Chondrocyte (in vitro differentiated cells): Measurements from ENCODE around the gene CD22. TPM values are rescaled to one million over a fixed set of nuclear protein-coding genes. Genes with fewer than 3 reads are reported as not detected.

Experiments
- DNase-seq: peaks from one replicate; pipeline ENCODE4 v3.0.0; 2021; ENCODE audit warnings: mixed read lengths, low spot score
- H3K27ac Mint-ChIP-seq: one replicate; pipeline ENCODE4 v1.8.0; 2021; ENCODE audit warnings: mild to moderate bottlenecking, moderate library complexity, mixed read lengths; ENCODE audit not compliant: unreplicated experiment
- H3K27me3 Mint-ChIP-seq: 2 replicates; pipeline ENCODE4 v1.8.0; 2021; ENCODE audit warnings: low read depth, mixed read lengths
- H3K36me3 Mint-ChIP-seq: 2 replicates; pipeline ENCODE4 v1.8.0; 2021; ENCODE audit warnings: low read depth, mixed read lengths
- H3K4me1 Mint-ChIP-seq: 2 replicates; pipeline ENCODE4 v1.8.0; 2021; ENCODE audit warnings: low read depth, mild to moderate bottlenecking, mixed read lengths
- H3K4me3 Mint-ChIP-seq: one replicate; pipeline ENCODE4 v1.8.0; 2021; ENCODE audit warnings: mild to moderate bottlenecking, moderate library complexity, mixed read lengths; ENCODE audit not compliant: unreplicated experiment
- H3K9me3 Mint-ChIP-seq: 2 replicates; pipeline ENCODE4 v1.8.0; 2021; ENCODE audit warnings: low read depth, mixed read lengths
- total RNA-seq: library from RNA; stranded (reverse); gene quantifications from 3 replicates; pipeline ENCODE4 v1.2.1, GENCODE V29; 2021
- TF ChIP-seq, protein P1 (sequence below): fragments of 200-600 bp; sonication (generic); IDR thresholded peaks from 2 replicates; pipeline ENCODE4 v1.5.0; 2021; ENCODE audit warnings: antibody characterized with exemption, mild to moderate bottlenecking, moderate library complexity

CD22 gene
- total RNA-seq, 1 donor from 2014 or later = not detected

- peaks cover 50% of the 10 kb centered on the region for H3K27me3 Mint-ChIP-seq
Observed at GRCh38 chr19:35347930-35348298, 18.9 kb downstream of the CD22 start.

GRCh38 chr19:35348911-35349611 is 20.1 kb downstream of the CD22 start:
- peak; percentile 67 for DNase-seq

More at GRCh38 chr19:35347930-35348298, 18.9 kb downstream of the CD22 start:
- TF ChIP-seq, protein P1, sequence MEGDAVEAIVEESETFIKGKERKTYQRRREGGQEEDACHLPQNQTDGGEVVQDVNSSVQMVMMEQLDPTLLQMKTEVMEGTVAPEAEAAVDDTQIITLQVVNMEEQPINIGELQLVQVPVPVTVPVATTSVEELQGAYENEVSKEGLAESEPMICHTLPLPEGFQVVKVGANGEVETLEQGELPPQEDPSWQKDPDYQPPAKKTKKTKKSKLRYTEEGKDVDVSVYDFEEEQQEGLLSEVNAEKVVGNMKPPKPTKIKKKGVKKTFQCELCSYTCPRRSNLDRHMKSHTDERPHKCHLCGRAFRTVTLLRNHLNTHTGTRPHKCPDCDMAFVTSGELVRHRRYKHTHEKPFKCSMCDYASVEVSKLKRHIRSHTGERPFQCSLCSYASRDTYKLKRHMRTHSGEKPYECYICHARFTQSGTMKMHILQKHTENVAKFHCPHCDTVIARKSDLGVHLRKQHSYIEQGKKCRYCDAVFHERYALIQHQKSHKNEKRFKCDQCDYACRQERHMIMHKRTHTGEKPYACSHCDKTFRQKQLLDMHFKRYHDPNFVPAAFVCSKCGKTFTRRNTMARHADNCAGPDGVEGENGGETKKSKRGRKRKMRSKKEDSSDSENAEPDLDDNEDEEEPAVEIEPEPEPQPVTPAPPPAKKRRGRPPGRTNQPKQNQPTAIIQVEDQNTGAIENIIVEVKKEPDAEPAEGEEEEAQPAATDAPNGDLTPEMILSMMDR = no peak
- peaks cover 1% of the 10 kb centered on the region for H3K36me3 Mint-ChIP-seq
- no peaks in the 10 kb centered on the region for H3K9me3 Mint-ChIP-seq
- peak; percentile 6 for DNase-seq
- no peak overlapping the region for H3K4me3 Mint-ChIP-seq
- H3K4me1 Mint-ChIP-seq = no peaks in the 10 kb centered on the region
- H3K27ac Mint-ChIP-seq = no peak overlapping the region

DNA sequence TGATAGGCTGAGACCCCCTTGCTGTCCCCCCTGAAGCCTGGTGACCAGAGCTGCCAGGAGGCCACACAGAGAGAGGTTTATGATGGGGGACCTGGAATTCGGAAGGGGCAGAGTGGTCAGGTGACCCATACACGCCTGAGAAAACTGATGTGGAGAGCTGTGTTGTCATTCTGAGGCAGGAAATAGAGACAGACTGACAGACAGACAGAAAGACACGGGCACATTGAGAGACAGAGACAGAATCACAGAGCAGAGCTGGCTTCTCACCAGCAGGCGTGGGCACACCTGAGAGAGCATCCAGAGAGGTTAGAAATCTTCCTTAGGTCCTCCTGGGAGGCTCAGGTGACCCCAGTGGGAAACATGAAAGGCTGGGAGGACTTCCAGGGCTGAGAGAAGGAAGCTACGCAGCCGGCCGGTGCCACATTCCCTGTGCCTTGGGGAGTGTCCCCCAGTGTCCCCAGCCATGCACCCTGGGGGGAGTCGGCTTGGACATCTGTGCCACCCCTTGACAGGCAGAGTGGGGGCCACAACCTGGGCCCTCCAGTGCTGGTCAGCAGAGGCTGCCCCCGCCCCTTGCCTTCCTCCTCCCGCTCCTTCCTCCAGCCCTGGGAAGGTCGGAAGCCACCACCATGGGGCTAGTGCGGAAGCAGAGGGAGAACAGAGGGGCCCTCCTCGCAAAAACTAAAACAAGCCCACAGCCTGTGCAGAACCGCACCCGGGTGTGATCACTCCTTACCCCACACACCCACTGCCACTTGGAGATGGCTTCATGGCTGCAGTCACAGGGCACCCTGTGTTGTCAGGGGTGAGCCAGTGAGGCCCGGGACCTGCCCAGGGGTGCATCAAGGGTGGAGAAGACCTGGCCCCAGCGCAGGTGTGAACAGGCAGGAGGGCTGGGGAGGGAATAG is 20.9 kb downstream of the CD22 start:
- no peaks in the 10 kb centered on the region for H3K9me3 Mint-ChIP-seq
- TF ChIP-seq, protein P1 = no peak
- H3K36me3 Mint-ChIP-seq = peaks cover 1% of the 10 kb centered on the region
- no peak overlapping the region for H3K4me3 Mint-ChIP-seq
- no peaks in the 10 kb centered on the region for H3K4me1 Mint-ChIP-seq
- DNase-seq = peak; percentile 62
- H3K27ac Mint-ChIP-seq = no peak overlapping the region
- H3K27me3 Mint-ChIP-seq = peaks cover 49% of the 10 kb centered on the region

More at GRCh38 chr19:35348911-35349611, 20.1 kb downstream of the CD22 start:
- Mint-ChIP-seq H3K27ac (no peak overlapping the region), H3K4me3 (no peak overlapping the region), H3K9me3 (no peaks in the 10 kb centered on the region), H3K4me1 (no peaks in the 10 kb centered on the region), H3K27me3 (peaks cover 48% of the 10 kb centered on the region), H3K36me3 (peaks cover 1% of the 10 kb centered on the region)
- TF ChIP-seq, protein P1 = no peak

DNA sequence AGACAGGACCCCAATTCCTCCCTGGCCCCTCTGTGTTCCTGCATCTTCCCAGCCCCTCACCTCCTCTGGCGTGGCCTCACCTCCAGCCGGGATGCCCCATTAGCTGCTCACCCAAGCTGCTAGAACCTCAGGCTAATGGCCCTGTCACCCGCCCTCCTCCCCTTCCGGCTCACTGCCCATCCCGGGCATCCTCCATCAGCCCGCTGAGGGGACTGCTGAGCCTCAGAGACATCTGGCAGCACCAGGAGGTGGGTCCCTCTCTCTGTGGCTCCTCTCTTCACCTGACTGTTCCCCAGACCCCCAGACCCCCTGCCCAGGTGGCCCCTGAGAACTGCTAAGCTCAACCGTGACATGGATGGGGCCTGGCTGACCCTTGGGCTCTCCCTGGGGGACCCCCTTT is 21.6 kb downstream of the CD22 start:
- peaks cover 49% of the 10 kb centered on the region for H3K27me3 Mint-ChIP-seq
- TF ChIP-seq, protein P1 = no peak
- peaks cover 1% of the 10 kb centered on the region for H3K36me3 Mint-ChIP-seq
- no peaks in the 10 kb centered on the region for H3K9me3 Mint-ChIP-seq
- no peak overlapping the region for H3K27ac Mint-ChIP-seq
- peak; percentile 64 for DNase-seq
- no peaks in the 10 kb centered on the region for H3K4me1 Mint-ChIP-seq
- no peak overlapping the region for H3K4me3 Mint-ChIP-seq

DNA sequence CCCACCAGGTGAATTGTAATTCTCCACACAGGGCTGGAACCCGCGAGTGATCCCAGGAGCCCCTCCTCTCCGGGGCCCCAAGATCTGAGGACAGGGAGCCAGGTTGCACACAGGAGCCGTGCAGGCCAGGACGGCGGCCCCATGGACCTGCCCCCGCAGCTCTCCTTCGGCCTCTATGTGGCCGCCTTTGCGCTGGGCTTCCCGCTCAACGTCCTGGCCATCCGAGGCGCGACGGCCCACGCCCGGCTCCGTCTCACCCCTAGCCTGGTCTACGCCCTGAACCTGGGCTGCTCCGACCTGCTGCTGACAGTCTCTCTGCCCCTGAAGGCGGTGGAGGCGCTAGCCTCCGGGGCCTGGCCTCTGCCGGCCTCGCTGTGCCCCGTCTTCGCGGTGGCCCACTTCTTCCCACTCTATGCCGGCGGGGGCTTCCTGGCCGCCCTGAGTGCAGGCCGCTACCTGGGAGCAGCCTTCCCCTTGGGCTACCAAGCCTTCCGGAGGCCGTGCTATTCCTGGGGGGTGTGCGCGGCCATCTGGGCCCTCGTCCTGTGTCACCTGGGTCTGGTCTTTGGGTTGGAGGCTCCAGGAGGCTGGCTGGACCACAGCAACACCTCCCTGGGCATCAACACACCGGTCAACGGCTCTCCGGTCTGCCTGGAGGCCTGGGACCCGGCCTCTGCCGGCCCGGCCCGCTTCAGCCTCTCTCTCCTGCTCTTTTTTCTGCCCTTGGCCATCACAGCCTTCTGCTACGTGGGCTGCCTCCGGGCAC is 22.6 kb downstream of the CD22 start:
- peak; percentile 79 for DNase-seq
- no peaks in the 10 kb centered on the region for H3K4me1 Mint-ChIP-seq
- peaks cover 1% of the 10 kb centered on the region for H3K36me3 Mint-ChIP-seq
- TF ChIP-seq, protein P1 = no peak
- no peak overlapping the region for H3K27ac Mint-ChIP-seq
- H3K9me3 Mint-ChIP-seq = no peaks in the 10 kb centered on the region
- peaks cover 47% of the 10 kb centered on the region for H3K27me3 Mint-ChIP-seq
- no peak overlapping the region for H3K4me3 Mint-ChIP-seq
